T-cell (primary cell): ENCODE measurements around the gene TAF7. TPM values are rescaled to one million over a fixed set of nuclear protein-coding genes. Genes with fewer than 3 reads are reported as not detected.
A peak's percentile ranks its signal among the peaks of the same experiment; 100 is the strongest.
"Not testable (repeated sequence)": the region's sequence is repeated elsewhere in the genome, so short reads cannot be mapped to it uniquely, and the experiment has no call there.

Experiments used
- ATAC-seq, 4 experiments: fragments of 200-7000 bp in 3 of 4; fragments of 150-1000 bp in 1 of 4; cut with Tn5 transposase; replicated peaks in 1 of 4; 1 replicate in 3 of 4; 2 replicates in 1 of 4; pipeline ENCODE4 v1.10.0; 2021; ENCODE audit warnings: moderate library complexity in 3 of 4, mild to moderate bottlenecking in 2 of 4, moderate number of reproducible peaks in 1 of 4
- CTCF ChIA-PET, 2 donors: fragments of 300-600 bp; sonication (Branson Sonifier 250); formaldehyde crosslinking; loops; one replicate each; lab custom pipeline; 2022; ENCODE audit warnings: antibody characterized with exemption in 2 of 2; lab: Charles Lee
- POLR2A ChIA-PET, 2 donors: fragments of 300-600 bp; sonication (Branson Sonifier 250); formaldehyde crosslinking; loops; one replicate each; lab custom pipeline; 2022; ENCODE audit warnings: antibody characterized with exemption in 2 of 2; lab: Charles Lee
- DNase-seq, 35 experiments: peaks; one replicate each; pipeline versions ENCODE4 v3.0.0 to v3.0.0-alpha.2; 2013 to 2023
- H3K27ac ChIP-seq: one replicate; pipeline ENCODE4 v1.5.1; 2013; ENCODE audit warnings: low read length
- H3K27me3 ChIP-seq, 2 experiments: replicated peaks in 1 of 2; 1 replicate in 1 of 2; 2 replicates in 1 of 2; pipeline versions ENCODE4 v1.6.1 to v1.7.0; 2013; ENCODE audit warnings: low read length in 1 of 2, mixed read lengths in 1 of 2; ENCODE audit not compliant: control insufficient read depth in 2 of 2, insufficient read depth in 2 of 2; ENCODE audit errors: extremely low read depth in 1 of 2
- H3K36me3 ChIP-seq, 2 donors: 1 replicate in 1 of 2; 2 replicates in 1 of 2; pipeline versions ENCODE4 v1.6.1 to v1.7.0; 2013; ENCODE audit warnings: low read length in 1 of 2; ENCODE audit not compliant: control insufficient read depth in 2 of 2, insufficient read depth in 1 of 2; ENCODE audit errors: extremely low read depth in 1 of 2
- H3K4me1 ChIP-seq, 2 experiments: 1 replicate in 1 of 2; 2 replicates in 1 of 2; pipeline versions ENCODE4 v1.6.1 to v1.7.0; 2013; ENCODE audit warnings: low read length in 2 of 2, mixed read lengths in 1 of 2; ENCODE audit not compliant: insufficient read depth in 2 of 2, control insufficient read depth in 1 of 2; ENCODE audit errors: extremely low read depth in 1 of 2
- H3K4me3 ChIP-seq, 2 donors: 1 replicate in 1 of 2; 2 replicates in 1 of 2; pipeline versions ENCODE4 v1.5.1 to v1.7.0; 2013; ENCODE audit warnings: mild to moderate bottlenecking in 2 of 2, low read length in 1 of 2, moderate library complexity in 1 of 2; ENCODE audit not compliant: control insufficient read depth in 1 of 2; ENCODE audit errors: extremely low read depth in 1 of 2
- H3K9me3 ChIP-seq: 2 replicates; pipeline ENCODE4 v1.7.0; 2013
- H3K27ac Mint-ChIP-seq, 2 donors: one replicate each; pipeline ENCODE4 v1.8.0; 2020 to 2021; ENCODE audit warnings: mild to moderate bottlenecking in 2 of 2, mixed read lengths in 2 of 2
- H3K27me3 Mint-ChIP-seq, 2 donors: one replicate each; pipeline ENCODE4 v1.8.0; 2021 to 2022; ENCODE audit warnings: mixed read lengths in 2 of 2
- H3K36me3 Mint-ChIP-seq: one replicate; pipeline ENCODE4 v1.8.0; 2021; ENCODE audit warnings: mixed read lengths
- H3K4me1 Mint-ChIP-seq, 3 donors: one replicate each; pipeline ENCODE4 v1.8.0; 2020 to 2022; ENCODE audit warnings: mixed read lengths in 3 of 3, mild to moderate bottlenecking in 1 of 3
- H3K4me3 Mint-ChIP-seq, 3 donors: one replicate each; pipeline ENCODE4 v1.8.0; 2020 to 2022; ENCODE audit warnings: mild to moderate bottlenecking in 3 of 3, mixed read lengths in 3 of 3, moderate library complexity in 3 of 3
- H3K9me3 Mint-ChIP-seq, 3 donors: one replicate each; pipeline ENCODE4 v1.8.0; 2020 to 2022; ENCODE audit warnings: mixed read lengths in 3 of 3
- WGBS: methylation state at CpG from one replicate; pipeline ENCODE4 v1.1.5; 2013; ENCODE audit warnings: missing lambda C conversion rate; ENCODE audit not compliant: insufficient coverage; 5-methylcytosine and 5-hydroxymethylcytosine counted together
- total RNA-seq, 35 experiments: library from RNA in 6 of 35; stranded (reverse) in 6 of 35; fragments of 120-200 nt in 1 of 35; gene quantifications; one replicate each; pipeline versions ENCODE4 v1.2.1 to v1.2.4 and lab custom pipeline; 2013 to 2026

Gene TAF7
- total RNA-seq, 5 donors from 2014 or later (not counting 1 experiment from before 2014, with no cell fraction given), result 83.7 to 103 (median 101) TPM

DNA sequence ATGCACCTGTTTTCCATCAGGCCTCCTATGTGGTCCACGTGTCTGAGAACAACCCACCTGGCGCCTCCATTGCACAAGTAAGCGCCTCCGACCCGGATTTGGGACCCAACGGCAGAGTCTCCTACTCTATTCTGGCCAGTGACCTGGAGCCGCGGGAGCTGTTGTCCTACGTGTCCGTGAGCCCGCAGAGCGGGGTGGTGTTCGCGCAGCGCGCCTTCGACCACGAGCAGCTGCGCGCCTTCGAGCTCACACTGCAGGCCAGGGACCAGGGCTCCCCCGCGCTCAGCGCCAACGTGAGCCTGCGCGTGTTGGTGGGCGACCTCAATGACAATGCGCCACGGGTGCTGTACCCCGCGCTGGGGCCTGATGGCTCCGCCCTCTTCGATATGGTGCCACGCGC is 31.0 kb upstream of the TAF7 start:
- H3K4me3 ChIP-seq, result no peak overlapping the region
- no peaks in the 10 kb centered on the region for H3K36me3 ChIP-seq
- ChIA-PET CTCF (interaction anchor here in 1 of 2 donors (1.4 kb wide), 1 partner anchor 212 kb away, joined by 3 read pairs; no protein-coding TSS in a partner anchor), POLR2A (no interaction called here)
- Mint-ChIP-seq H3K9me3 (peaks cover 10 to 26% (median 25%) of the 10 kb centered on the region in 3 donors), H3K27ac (no peak overlapping the region), H3K27me3 (peaks cover 68 to 75% of the 10 kb centered on the region in 2 donors), H3K36me3 (peaks cover 6% of the 10 kb centered on the region), H3K4me1 (peaks cover 0 to 7% (median 3%) of the 10 kb centered on the region in 3 donors), H3K4me3 (no peak overlapping the region)
- H3K27me3 ChIP-seq, result peaks cover 4 to 52% of the 10 kb centered on the region in 2 experiments
- no peak for DNase-seq
- 52% methylated on average over 21 of the region's 36 CpGs for WGBS
- H3K9me3 ChIP-seq, result no peaks in the 10 kb centered on the region
- H3K4me1 ChIP-seq, result peaks cover 0 to 9% of the 10 kb centered on the region in 2 experiments
- H3K27ac ChIP-seq, result no peak overlapping the region
- ATAC-seq, result no peak

DNA sequence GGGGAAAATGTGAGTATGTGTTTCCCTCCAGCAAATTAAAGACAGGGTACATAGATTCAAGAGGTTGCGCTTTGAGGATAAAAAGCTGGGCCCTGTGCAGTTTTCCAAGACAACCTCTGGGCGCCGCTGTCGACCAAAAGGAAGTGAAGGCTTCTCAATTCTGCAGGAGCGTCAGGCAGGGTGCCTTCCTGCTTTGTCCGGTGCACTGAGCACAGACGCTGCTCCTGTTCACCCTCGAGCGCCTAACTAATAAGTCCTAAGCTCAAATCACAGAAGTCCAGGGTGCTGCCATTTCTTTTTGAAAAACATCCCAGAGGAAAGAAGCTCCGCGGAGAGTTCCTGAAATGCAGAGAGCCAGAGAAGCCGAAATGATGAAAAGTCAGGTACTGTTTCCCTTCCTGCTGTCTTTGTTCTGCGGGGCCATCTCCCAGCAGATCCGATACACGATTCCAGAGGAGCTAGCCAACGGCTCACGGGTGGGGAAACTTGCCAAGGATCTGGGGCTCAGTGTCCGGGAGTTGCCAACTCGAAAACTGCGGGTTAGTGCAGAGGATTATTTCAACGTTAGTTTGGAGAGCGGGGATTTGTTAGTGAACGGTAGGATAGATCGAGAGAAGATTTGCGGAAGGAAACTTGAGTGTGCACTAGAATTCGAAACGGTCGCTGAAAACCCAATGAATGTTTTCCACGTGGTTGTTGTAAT is 29.5 kb upstream of the TAF7 start, which contains the start of gene PCDHGB1:
Gene PCDHGB1, plus strand, starts transcription at position 183 of the 703 bp plus-strand sequence. Its CDS starts 162 bp downstream, at position 345.
- H3K27me3 ChIP-seq, result peaks cover 4 to 45% of the 10 kb centered on the region in 2 experiments
- Mint-ChIP-seq H3K27ac (no peak within 1 kb of the TSS), H3K9me3 (peaks cover 10 to 23% (median 21%) of the 10 kb centered on the region in 3 donors), H3K4me1 (peaks cover 0 to 7% (median 3%) of the 10 kb centered on the region in 3 donors), H3K27me3 (peaks cover 65 to 72% of the 10 kb centered on the region in 2 donors), H3K4me3 (peak within 1 kb of the TSS in 2 of 3 donors; percentile 25 to 54), H3K36me3 (peaks cover 8% of the 10 kb centered on the region)
- DNase-seq (peak in 16 of 35 experiments; percentile 11 to 47 (median 22)), ATAC-seq (peak in 1 of 4 experiments; percentile 38)
- no peaks in the 10 kb centered on the region for H3K36me3 ChIP-seq
- ChIA-PET POLR2A (no interaction called here), CTCF (interaction anchor here (0.8 to 1.4 kb wide), 3 partner anchors 200 to 214 kb away, joined by 3 read pairs; no protein-coding TSS in a partner anchor)
- peak within 1 kb of the TSS in 1 of 2 donors; percentile 27 for H3K4me3 ChIP-seq
- WGBS, result 32% methylated on average over 26 of the region's 29 CpGs
- H3K27ac ChIP-seq, result no peak within 1 kb of the TSS
- H3K9me3 ChIP-seq, result no peaks in the 10 kb centered on the region
- H3K4me1 ChIP-seq, result peaks cover 0 to 7% of the 10 kb centered on the region in 2 experiments

- CTCF ChIA-PET, H3K9me3 ChIP-seq, H3K27ac ChIP-seq, H3K4me1 Mint-ChIP-seq, ATAC-seq, H3K27ac Mint-ChIP-seq, H3K4me3 ChIP-seq, POLR2A ChIA-PET, H3K4me1 ChIP-seq, H3K36me3 ChIP-seq, DNase-seq, H3K4me3 Mint-ChIP-seq: not testable (repeated sequence)
- H3K27me3 Mint-ChIP-seq, result peaks cover 67 to 78% of the 10 kb centered on the region in 2 donors
- WGBS, result 57% methylated on average over 12 of the region's 35 CpGs
- peaks cover 8 to 43% of the 10 kb centered on the region in 2 experiments for H3K27me3 ChIP-seq
- H3K9me3 Mint-ChIP-seq, result peaks cover 12 to 36% (median 36%) of the 10 kb centered on the region in 3 donors
- H3K36me3 Mint-ChIP-seq, result peaks cover 15% of the 10 kb centered on the region
Measured at GRCh38 chr5:141346017-141346416, 25.4 kb upstream of the TAF7 start.

DNA sequence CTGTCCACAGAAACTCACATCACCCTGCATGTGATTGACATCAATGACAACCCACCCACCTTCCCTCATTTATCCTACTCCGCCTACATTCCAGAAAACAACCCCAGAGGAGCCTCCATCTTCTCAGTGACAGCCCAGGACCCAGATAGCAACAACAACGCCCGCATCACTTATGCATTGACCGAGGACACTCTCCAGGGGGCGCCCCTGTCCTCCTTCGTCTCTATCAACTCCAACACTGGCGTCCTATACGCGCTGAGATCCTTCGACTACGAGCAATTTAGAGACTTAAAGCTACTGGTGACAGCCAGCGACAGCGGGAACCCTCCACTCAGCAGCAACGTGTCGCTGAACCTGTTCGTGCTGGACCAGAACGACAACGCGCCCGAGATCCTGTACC is 24.7 kb upstream of the TAF7 start:
- ATAC-seq (no peak), DNase-seq (no peak)
- ChIA-PET POLR2A (no interaction called here), CTCF (no interaction called here)
- H3K9me3 ChIP-seq, result no peaks in the 10 kb centered on the region
- H3K9me3 Mint-ChIP-seq, result peaks cover 14 to 37% (median 34%) of the 10 kb centered on the region in 3 donors
- peaks cover 14% of the 10 kb centered on the region for H3K36me3 Mint-ChIP-seq
- no peak overlapping the region for H3K4me3 ChIP-seq
- no peak overlapping the region for H3K27ac Mint-ChIP-seq
- H3K27me3 ChIP-seq, result peaks cover 4 to 45% of the 10 kb centered on the region in 2 experiments
- peaks cover 0 to 5% of the 10 kb centered on the region in 2 experiments for H3K4me1 ChIP-seq
- WGBS, result 43% methylated on average over 9 of the region's 20 CpGs
- peaks cover 2 to 6% (median 2%) of the 10 kb centered on the region in 3 donors for H3K4me1 Mint-ChIP-seq
- H3K36me3 ChIP-seq, result no peaks in the 10 kb centered on the region
- no peak overlapping the region for H3K4me3 Mint-ChIP-seq
- no peak overlapping the region for H3K27ac ChIP-seq
- H3K27me3 Mint-ChIP-seq, result peaks cover 63 to 75% of the 10 kb centered on the region in 2 donors

- Histone ChIP-seq H3K4me3 (peak overlapping the region in 1 of 2 donors; percentile 36), H3K36me3 (no peaks in the 10 kb centered on the region), H3K27ac (no peak overlapping the region), H3K4me1 (no peaks in the 10 kb centered on the region), H3K9me3 (no peaks in the 10 kb centered on the region), H3K27me3 (peaks cover 4 to 48% of the 10 kb centered on the region in 2 experiments)
- Mint-ChIP-seq H3K27ac (no peak overlapping the region), H3K4me1 (peaks cover 0 to 2% (median 0%) of the 10 kb centered on the region in 3 donors), H3K4me3 (peak overlapping the region; percentile 24 to 53 (median 39)), H3K36me3 (peaks cover 11% of the 10 kb centered on the region), H3K27me3 (peaks cover 60 to 74% of the 10 kb centered on the region in 2 donors), H3K9me3 (peaks cover 16 to 35% (median 30%) of the 10 kb centered on the region in 3 donors)
- DNase-seq (no peak), ATAC-seq (no peak)
- ChIA-PET POLR2A (interaction anchor here in 1 of 2 donors (0.7 kb wide), 1 partner anchor 12 kb away, joined by 3 read pairs; no protein-coding TSS in a partner anchor), CTCF (interaction anchor here in 1 of 2 donors (0.6 to 1.4 kb wide), 4 partner anchors 10 to 220 kb away, joined by 3 to 4 read pairs (median 3); no protein-coding TSS in a partner anchor)
- WGBS, result 38% methylated on average over 24 of the region's 31 CpGs
Measured at GRCh38 chr5:141343953-141344463, 23.4 kb upstream of the TAF7 start.
